EL (cell line): Measurements from ENCODE around the gene PLA2G2D.
A peak's percentile ranks its signal among the peaks of the same experiment; 100 is the strongest.

ENCODE experiments used
- DNase-seq: peaks from one replicate; pipeline ENCODE4 v3.0.0-alpha.2; 2016

The PLA2G2D gene

DNA sequence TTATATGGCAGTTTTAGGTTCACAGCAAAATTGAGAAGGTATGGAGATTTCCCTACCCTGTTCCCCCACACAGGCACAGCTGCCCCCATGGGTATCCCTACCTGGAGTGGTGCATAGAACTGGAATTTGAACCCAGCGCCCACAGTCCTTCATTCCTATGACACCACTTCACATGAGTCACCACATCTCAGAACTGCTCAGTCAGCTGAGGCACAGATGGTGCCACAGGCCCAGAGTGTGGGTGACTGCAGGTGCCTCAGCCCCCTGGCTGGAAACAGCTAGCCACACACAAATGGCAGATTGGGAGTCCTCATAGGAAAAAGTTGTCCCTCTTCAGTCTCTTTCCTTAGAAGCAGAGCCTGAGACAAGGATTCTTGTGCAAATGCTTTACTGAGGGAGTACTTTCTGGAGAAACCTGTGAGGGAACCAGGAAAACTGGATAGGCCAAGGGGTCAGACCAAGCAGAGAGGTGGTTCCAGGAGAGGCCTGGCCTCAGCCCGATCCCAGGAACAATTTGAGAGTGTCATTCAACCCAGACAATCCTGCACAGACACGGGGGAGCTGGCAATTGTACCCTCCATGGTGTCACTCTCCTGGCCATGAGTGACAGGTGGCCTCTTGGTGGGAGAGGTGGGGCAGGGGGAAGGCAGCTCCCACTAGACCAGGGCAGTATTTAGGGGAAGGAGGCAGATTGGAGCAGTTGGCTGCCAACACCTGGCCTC is 6.9 kb downstream of the PLA2G2D start:
- peak; percentile 13 for DNase-seq

GRCh38 chr1:20111452-20111851 is 7.9 kb downstream of the PLA2G2D start:
- no peak for DNase-seq

DNA sequence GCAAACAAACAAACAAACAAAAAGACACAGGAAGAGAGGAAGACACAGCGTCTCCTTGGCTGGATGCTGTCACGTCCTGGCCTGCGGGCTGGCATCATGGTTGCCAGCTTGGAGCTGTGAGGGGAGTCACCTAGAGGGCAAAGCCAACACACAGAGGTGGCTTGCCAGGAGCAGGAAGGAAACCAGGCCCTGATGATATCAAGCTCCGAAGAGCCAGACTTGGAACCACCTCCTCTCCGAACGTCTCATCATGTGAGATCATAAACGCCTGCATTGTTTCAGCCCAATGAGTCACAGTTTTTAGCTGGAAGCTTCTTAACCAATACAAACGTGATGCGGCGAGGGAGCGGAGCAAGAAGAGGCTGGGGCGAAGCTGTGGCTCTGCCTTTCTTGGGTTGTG is 8.7 kb downstream of the PLA2G2D start:
- DNase-seq = peak; percentile 34

DNA sequence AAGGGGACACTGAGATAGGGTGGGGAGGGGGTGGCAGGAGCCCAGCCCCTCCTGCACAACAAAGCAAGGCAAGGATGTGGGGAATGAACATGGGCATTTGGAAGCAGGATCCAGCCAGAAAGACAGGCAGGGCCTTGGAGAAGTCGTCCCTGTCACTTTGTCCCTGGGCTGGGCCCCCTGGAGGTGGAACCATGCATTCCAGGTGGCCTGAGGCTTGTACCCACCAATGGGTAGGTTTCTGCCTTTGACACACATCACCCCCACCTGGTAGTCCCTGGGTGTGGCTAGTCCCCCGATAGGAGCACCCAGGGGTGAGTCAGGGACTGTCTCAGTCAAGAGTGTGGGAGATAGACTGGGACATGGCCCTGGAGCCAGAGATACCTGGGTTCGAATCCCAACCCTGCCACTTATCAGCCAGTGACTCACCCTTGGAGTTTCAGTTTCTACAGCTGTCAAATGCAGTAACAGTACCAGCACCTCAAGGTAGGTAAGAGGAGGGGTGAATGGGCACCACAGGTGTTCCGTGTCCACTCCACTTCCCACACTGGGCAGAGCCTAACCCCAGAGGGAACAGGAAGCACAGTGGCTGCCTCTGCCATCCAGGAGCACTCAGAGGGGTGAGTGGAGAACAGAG is 10.0 kb downstream of the PLA2G2D start:
- DNase-seq = no peak

DNA sequence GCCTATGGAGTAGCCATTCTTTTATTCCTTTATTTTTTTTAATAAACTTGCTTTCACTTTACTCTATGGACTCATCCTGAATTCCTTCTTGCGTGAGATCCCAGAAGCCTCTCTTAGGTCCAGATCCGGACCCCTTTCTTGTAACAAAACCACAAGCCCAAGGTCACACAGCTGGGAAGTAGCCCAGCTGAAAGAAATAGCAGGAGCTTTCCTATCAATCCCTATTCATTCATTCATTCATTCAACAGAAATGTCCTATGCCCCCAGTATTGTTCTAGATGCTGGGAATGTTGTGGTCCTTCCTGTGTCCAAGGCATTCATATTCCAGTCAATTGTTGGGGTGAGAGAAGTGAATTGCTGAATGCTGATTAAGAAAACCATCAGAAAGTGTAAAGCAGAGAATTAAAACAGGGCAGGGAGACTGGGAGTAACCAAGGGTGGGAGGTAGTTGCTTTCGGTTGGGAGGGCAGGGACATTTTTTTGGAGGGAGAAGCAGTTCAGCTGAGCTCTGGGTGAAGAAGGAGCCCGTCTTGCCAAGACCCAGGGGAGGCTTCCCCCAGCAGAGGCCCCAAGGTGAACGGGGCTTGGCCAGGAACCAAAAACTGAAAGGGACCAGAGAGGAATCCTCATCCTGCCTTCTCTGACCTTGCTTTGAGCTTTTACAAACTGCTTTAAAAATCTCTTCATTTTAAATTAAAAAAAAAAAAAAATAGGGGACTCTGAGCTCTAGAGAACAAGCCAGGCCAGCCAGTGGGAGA is 10.8 kb downstream of the PLA2G2D start:
- no peak for DNase-seq

DNA sequence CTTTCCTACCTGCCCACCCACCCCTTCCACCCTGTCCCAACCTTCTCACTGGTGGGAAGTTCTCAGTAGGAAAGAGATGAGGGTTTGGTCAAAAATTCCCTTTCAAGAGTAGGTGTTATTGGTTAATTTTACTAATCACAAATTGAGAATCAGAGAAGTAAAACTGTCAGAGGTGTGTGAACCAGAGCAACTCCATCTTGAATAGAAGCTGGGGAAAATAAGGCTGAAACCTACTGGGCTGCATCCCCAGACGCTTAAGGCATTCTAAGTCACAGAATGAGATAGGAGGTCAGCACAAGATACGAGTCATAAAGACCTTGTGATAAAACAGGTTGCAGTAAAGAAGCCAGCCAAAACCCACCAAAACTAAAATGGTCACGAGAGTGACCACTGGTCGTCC is 11.5 kb downstream of the PLA2G2D start:
- no peak for DNase-seq

DNA sequence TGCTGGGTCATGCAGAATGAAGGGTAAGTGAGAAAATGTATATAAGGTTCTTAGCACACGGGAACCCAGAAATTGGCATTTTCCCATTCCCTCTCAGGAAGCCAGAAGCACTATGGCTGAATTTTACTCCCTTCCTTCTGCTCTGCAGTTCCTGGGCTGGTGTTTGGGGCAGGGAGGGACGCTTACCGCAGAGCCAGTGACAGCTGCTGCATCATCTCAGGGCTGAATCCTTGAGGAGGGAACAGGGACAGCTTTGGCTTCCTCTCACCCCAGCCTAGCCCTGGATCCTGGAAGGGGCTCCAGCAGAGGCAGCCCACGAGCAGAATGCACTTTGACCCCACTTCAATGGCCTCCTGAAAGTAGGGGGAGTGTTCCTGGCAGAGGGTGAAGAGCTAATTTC is 12.0 kb downstream of the PLA2G2D start:
- DNase-seq = no peak

GRCh38 chr1:20105856-20106255 is 13.5 kb downstream of the PLA2G2D start:
- DNase-seq = no peak

GRCh38 chr1:20102875-20103274 is 16.5 kb downstream of the PLA2G2D start:
- DNase-seq = peak; percentile 6

DNA sequence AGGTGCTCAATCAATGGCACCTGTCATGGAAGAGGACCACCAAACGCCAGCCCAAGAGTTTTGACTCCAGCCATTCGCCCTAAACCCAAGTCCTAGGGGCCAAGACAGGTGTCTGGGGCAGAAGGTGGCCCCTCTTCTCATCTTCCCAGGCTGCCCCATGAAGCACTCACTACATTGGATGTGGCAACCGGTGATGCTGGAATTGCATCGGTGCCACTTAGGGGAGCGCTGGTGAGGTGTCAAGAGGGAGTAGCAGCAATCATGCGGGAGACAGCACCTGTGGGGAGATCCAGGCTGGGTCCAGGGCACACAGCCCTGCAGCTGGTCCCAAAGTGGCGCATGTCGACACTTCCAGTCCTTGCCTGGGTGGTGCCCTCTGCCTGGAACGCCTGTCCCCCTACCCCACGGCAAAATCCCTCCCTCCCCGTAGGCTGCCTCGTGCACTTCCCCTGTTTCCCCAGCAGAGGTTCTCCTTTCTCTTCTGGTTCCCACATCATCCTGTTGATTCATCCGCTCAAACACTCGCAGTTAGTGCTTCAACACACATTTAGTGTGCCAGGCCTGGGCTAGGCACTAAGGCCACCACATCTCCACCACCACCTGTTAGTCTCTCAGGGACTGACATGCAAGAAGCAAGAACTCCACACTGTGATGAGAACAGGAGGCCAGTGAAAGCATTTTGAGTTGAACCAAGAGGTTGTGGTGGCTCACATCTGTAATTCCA is 18.5 kb downstream of the PLA2G2D start:
- peak; percentile 44 for DNase-seq

GRCh38 chr1:20099533-20099932 is 19.8 kb downstream of the PLA2G2D start:
- no peak for DNase-seq

- no peak for DNase-seq
Measured at GRCh38 chr1:20096840-20097447, 22.4 kb downstream of the PLA2G2D start.

DNA sequence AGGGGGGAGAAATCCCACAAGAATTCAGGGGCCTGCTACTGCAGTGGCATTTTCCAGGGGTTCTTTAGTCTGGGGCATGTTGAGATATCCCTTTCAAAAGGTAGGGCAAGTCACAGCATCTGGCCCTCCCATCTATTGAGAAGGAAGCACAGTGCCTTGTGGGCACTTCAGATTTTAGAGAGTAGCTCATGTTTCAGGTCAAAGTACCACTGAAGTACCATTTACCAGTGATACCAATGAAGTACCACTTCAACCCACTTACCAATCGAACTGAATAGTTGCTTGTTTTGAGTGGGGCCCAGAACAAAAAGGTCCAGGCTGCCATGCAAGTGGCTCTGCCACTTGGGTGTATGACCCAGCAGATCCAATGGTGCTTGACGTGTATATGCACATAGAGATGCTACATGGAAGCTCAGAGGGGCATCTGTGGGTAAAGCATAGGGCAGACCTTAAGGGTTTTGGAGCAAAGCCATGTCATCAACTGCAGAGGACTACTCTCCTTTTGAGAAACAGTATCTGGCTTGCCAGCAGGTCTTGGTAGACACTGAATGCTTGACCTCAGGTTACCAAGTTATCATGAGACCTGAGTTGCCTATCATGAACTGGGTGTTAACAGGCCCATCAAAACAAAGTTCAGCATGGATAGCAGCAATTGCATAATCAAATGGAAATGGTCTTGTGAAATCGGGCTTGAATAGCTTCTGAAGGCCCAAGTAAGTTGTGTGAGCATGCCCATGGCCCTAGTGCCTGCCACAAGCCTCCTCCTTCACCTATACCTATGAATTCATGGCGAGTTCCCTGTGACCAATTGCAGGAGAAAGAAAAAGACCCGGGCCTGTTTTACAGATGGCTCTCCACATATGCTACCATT is 23.5 kb downstream of the PLA2G2D start:
- DNase-seq = no peak

DNA sequence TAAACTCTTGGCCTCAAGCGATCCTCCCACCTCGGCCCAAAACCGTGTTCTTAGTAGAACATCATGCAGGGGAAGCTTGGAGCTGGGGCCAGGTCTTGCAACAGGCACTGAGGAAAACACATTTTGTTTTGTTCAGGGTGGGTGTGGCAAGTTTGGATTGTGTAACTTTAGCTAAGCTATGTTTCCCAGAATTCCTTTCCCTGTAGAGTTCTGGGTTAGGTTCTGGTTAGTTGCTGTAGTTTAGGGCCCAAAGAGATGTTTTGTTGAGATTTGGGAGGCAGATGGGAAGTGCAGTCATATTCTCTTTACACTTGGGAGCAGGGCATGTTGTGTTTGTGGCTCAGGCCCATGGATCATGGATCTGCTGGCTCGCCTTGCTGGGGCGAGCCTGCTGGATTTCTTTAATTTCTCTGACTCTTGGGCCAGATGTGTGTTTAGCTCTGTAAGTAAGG is 25.4 kb downstream of the PLA2G2D start:
- DNase-seq = no peak

GRCh38 chr1:20093303-20093702 is 26.0 kb downstream of the PLA2G2D start:
- no peak for DNase-seq

- DNase-seq = no peak
Measured at GRCh38 chr1:20090641-20091040, 28.7 kb downstream of the PLA2G2D start.

DNA sequence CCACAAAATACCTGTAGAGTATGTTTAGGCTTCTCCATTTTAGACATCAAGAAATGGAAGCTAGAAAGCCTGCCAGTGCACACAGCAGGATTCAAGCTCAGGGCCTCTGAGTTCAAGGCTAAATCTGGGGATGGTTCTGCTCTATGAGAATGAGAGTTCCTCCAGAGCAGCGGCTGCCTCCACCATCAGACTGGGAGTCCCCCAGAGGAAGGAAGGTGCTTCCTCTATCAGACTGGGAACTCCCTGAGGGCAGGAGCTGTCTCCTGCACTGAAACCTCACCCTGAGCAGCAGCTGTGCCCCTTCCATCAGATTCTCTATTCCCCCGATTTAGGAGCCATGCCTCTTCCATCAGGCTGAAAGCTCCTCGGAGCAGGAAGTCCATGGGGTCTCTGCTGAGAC is 29.2 kb downstream of the PLA2G2D start:
- no peak for DNase-seq

GRCh38 chr1:20089328-20090077 is 29.8 kb downstream of the PLA2G2D start:
- no peak for DNase-seq

GRCh38 chr1:20087668-20088067 is 31.7 kb downstream of the PLA2G2D start:
- DNase-seq = no peak

DNA sequence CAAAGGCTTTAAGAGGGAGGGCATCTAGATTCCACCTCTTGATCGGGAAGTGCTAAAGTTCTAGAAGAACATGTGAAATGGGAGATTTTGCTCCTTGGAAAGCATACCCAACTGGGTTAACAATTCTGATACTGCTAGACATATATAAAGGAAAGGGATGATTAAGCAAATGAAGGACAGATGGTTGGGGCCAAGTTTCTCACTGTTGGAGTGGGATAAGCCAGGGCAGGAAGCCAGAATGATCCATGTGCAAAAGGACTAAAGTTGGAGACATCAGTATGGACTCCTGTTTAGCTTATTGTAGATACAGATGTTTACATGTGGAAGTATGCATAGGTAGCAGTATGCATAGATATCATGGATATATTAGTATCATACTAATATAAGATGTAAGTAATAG is 32.5 kb downstream of the PLA2G2D start:
- no peak for DNase-seq
